Astrocyte of the spinal cord (primary cell): ENCODE data around the gene YJEFN3.

Experiments used
- DNase-seq: peaks from one replicate; pipeline ENCODE4 v3.0.0; 2011; ENCODE audit warnings: low read depth, low spot score
- H3K4me3 ChIP-seq: 2 replicates; pipeline ENCODE4 v1.5.1; 2011; ENCODE audit warnings: low read depth, mild to moderate bottlenecking, low read length, moderate library complexity
- in situ Hi-C: cut with HindIII; loops from 2 replicates; pipeline ENCODE4 v1.10.0; 2017; ENCODE audit warnings: low sequenced_read_pairs
- TF ChIP-seq, protein P1 (sequence below): IDR thresholded peaks from 2 replicates; pipeline ENCODE4 v1.5.1; 2012; ENCODE audit warnings: low read depth, mild to moderate bottlenecking, low read length, inconsistent platforms

YJEFN3 gene

GRCh38 chr19:19533841-19534240 lies 5.1 kb downstream of the YJEFN3 start:
- in situ Hi-C loops: no loop called here
- DNase-seq: no peak
- no peak overlapping the region for H3K4me3 ChIP-seq
- TF ChIP-seq, protein P1, sequence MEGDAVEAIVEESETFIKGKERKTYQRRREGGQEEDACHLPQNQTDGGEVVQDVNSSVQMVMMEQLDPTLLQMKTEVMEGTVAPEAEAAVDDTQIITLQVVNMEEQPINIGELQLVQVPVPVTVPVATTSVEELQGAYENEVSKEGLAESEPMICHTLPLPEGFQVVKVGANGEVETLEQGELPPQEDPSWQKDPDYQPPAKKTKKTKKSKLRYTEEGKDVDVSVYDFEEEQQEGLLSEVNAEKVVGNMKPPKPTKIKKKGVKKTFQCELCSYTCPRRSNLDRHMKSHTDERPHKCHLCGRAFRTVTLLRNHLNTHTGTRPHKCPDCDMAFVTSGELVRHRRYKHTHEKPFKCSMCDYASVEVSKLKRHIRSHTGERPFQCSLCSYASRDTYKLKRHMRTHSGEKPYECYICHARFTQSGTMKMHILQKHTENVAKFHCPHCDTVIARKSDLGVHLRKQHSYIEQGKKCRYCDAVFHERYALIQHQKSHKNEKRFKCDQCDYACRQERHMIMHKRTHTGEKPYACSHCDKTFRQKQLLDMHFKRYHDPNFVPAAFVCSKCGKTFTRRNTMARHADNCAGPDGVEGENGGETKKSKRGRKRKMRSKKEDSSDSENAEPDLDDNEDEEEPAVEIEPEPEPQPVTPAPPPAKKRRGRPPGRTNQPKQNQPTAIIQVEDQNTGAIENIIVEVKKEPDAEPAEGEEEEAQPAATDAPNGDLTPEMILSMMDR: no peak

DNA sequence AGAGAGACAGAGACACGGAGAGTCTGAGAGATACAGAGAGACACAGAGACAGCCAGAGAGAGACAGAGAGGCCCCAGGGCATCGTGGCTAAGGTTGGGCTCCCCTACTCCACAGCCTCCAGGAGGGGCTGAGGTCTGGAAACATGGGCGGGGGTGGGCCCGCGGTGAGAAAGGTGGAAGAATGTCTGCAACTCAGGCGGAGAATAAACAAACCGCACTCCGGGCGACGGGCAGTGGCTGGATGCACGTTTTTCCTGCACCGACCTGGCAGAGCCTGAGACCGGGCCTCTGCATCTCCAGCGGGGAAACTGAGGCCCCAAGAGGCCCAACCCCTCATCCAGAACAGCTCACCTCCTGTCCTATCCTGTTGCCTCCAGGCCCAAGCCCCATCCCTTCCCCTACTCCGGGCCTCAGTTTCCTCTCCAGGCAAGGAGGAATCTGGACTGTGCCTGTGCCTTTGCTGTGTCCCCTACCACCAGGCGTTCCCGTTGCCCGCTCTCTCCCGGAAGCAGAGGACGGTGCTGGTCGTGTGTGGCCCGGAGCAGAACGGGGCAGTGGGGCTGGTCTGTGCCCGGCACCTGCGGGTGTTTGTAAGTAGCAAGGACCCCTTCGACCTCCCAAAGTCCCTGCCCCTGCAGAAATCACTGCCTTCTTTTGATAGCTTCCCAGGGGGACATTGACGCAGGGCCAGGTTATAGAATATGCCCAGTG lies 6.0 kb downstream of the YJEFN3 start:
- no peak overlapping the region for H3K4me3 ChIP-seq
- no peak for DNase-seq
- in situ Hi-C loops: no loop called here
- TF ChIP-seq, protein P1: no peak

GRCh38 chr19:19535311-19536191 lies 6.8 kb downstream of the YJEFN3 start:
- TF ChIP-seq, protein P1: no peak
- no peak overlapping the region for H3K4me3 ChIP-seq
- DNase-seq: no peak
- in situ Hi-C loops: no loop called here

DNA sequence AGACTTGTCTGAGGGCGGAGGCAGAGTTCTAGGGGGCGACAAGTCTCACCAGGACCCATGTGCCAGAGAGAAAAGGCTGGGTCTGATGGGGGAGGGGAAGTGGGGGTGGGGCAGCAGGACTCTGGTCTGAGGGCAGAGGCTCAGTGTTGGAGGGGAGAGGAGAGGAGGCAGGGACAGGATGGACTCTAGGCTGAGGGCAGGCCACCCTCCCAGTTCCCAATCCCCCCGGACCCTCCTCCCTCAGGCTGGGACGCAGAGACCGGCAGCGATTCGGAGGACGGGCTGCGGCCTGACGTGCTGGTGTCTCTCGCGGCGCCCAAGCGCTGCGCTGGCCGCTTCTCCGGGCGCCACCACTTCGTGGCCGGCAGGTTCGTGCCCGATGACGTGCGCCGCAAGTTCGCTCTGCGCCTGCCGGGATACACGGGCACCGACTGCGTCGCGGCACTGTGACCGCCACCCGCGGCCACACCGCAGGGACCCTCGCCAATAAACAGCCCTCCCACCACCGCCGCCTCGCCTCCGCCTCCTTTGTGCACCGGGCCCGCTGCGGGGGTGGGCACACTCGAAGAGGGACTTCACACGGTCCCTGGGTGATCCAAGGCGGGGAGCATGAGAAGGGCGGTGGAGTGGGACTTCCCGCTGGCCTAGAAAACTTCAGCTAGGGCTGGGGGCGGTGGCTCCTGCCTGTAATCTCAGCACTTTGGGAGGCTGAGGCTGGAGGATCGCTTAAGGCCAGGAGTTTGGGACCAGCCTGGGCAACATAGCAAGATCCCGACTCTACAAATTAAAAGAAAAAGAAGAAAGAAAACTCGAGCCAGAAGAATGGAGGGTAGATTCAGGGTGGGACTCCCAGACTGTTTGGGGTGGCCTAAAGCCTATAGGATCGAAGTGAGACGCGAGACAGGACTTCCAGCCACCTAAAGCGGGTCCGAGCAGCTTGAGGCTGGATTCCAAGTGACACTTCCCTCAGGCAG lies 8.7 kb downstream of the YJEFN3 start:
- TF ChIP-seq, protein P1: no peak
- no peak overlapping the region for H3K4me3 ChIP-seq
- DNase-seq: no peak
- in situ Hi-C loops: no loop called here

DNA sequence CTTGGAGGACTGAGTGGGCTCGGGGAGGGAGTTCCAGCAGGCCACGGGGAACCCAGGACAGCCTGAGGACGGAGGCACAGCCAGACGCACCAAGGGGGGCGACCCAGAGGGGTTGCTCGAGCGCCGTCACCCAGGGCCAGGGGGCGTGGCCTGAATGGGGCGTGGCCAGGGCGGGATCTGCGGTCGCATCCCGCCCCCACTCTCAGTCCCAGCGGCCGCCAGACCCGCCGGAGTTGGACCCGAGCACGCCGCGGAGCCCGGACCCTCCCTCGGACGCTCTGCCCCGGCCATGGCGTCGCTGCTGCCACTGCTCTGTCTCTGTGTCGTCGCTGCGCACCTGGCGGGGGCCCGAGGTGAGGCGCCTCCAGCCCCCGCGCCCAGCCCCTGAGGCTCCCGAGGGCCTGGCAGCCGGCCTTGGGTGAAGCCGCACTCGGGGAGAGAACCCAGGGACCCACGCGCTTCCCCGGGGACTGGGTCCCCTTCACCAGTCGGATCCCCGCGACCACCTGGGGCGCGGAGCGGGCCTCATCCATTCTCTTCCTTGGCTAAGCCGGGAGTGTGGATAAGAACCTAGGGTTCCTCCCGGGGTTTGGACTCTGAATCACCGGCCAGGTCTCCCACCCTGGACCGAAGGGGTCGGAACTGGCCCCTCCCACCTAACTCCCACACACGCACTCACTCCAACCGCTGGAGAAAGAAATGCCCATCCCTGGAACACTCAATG lies 9.5 kb downstream of the YJEFN3 start, which contains the start of gene CILP2:
Gene CILP2 (plus strand): TSS at position 205 of the 724 bp plus-strand sequence. CDS start 85 bp downstream, at position 290.
- H3K4me3 ChIP-seq: no peak within 1 kb of the TSS
- no peak for DNase-seq
- in situ Hi-C loops: no loop called here
- TF ChIP-seq, protein P1: no peak

DNA sequence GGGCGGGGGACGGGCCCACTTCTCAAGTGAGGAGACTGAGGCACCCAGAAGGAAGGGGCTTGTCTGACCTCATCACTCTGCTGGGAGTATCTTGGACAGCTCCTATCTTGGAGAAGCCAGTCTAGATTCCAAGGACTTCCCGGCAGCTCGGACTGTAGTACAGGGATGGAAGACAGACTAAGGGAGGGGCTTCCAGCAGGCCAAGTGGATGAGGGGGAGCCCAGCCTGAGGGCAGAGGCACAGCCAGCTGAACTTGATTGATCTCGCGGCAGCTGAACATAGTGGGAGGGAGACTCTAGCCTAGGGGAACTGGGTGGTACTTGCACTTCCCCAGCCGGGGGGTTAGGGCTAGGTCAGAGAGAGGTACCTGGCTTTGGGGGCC lies 10.1 kb downstream of the YJEFN3 start:
- in situ Hi-C loops: no loop called here
- no peak for DNase-seq
- H3K4me3 ChIP-seq: no peak overlapping the region
- TF ChIP-seq, protein P1: no peak
